Measurements from ENCODE around the gene YES1. TPM values are rescaled to one million over a fixed set of nuclear protein-coding genes. Genes with fewer than 3 reads are reported as not detected.
A peak's percentile ranks its signal among the peaks of the same experiment; 100 is the strongest.

Gene YES1
- total RNA-seq, 1 experiment from 2014 or later: 81.7 TPM

- no peak for TF ChIP-seq CTCF (IDR thresholded peaks at IDR 0.05; ENCODE audit: unreplicated experiment)
- no peak for DNase-seq (ENCODE audit: unreplicated experiment)
- BruUV-seq (replicated peaks): no TSS peak
- CTCF ChIA-PET: interaction anchor here (1.4 to 3.2 kb wide), 2 partner anchors 10 to 18 kb away, joined by 8 to 28 read pairs; no protein-coding TSS in a partner anchor
- no peak overlapping the region for H3K27ac Mint-ChIP-seq (ENCODE audit: low read depth, unreplicated experiment)
- no peaks in the 10 kb centered on the region for H3K27me3 Mint-ChIP-seq (ENCODE audit: insufficient read depth, unreplicated experiment)
- peaks cover 8% of the 10 kb centered on the region for H3K4me1 Mint-ChIP-seq (ENCODE audit: insufficient read depth, unreplicated experiment)
- no peak overlapping the region for H3K4me3 Mint-ChIP-seq (ENCODE audit: unreplicated experiment)
- H3K9me3 Mint-ChIP-seq (ENCODE audit: unreplicated experiment): no peaks in the 10 kb centered on the region
- intact Hi-C loops (cut with micrococcal nuclease): no loop called here
- POLR2A ChIA-PET: no interaction called here
- no peaks in the 10 kb centered on the region for H3K36me3 Mint-ChIP-seq (ENCODE audit: insufficient read depth, unreplicated experiment)
Observed at GRCh38 chr18:849021-849420, 37.0 kb upstream of the YES1 start.

GRCh38 chr18:848062-848861 lies 36.2 kb upstream of the YES1 start:
- Mint-ChIP-seq H3K27me3 (ENCODE audit: insufficient read depth, unreplicated experiment) (no peaks in the 10 kb centered on the region), H3K27ac (ENCODE audit: low read depth, unreplicated experiment) (no peak overlapping the region), H3K4me1 (ENCODE audit: insufficient read depth, unreplicated experiment) (peaks cover 8% of the 10 kb centered on the region), H3K9me3 (ENCODE audit: unreplicated experiment) (no peaks in the 10 kb centered on the region), H3K36me3 (ENCODE audit: insufficient read depth, unreplicated experiment) (no peaks in the 10 kb centered on the region), H3K4me3 (ENCODE audit: unreplicated experiment) (no peak overlapping the region)
- POLR2A ChIA-PET: no interaction called here
- CTCF ChIA-PET: interaction anchor here (0.7 to 3.2 kb wide), 5 partner anchors 9 to 224 kb away, joined by 3 to 28 read pairs (median 6); no protein-coding TSS in a partner anchor
- BruUV-seq (replicated peaks): no TSS peak
- intact Hi-C loops (cut with micrococcal nuclease): no loop called here
- TF ChIP-seq CTCF (IDR thresholded peaks at IDR 0.05; ENCODE audit: unreplicated experiment): no peak
- DNase-seq (ENCODE audit: unreplicated experiment): no peak

- intact Hi-C loops (cut with micrococcal nuclease): no loop called here
- Mint-ChIP-seq H3K36me3 (ENCODE audit: insufficient read depth, unreplicated experiment) (no peaks in the 10 kb centered on the region), H3K27me3 (ENCODE audit: insufficient read depth, unreplicated experiment) (no peaks in the 10 kb centered on the region), H3K4me3 (ENCODE audit: unreplicated experiment) (no peak overlapping the region), H3K9me3 (ENCODE audit: unreplicated experiment) (no peaks in the 10 kb centered on the region), H3K27ac (ENCODE audit: low read depth, unreplicated experiment) (peak overlapping the region; percentile 46), H3K4me1 (ENCODE audit: insufficient read depth, unreplicated experiment) (peaks cover 13% of the 10 kb centered on the region)
- ChIA-PET CTCF (interaction anchor here (1.2 kb wide), 1 partner anchor 103 kb away, joined by 5 read pairs; no protein-coding TSS in a partner anchor), POLR2A (no interaction called here)
- TF ChIP-seq CTCF (IDR thresholded peaks at IDR 0.05; ENCODE audit: unreplicated experiment): no peak
- no TSS peak for BruUV-seq (replicated peaks)
- peak; percentile 74 for DNase-seq (ENCODE audit: unreplicated experiment)
Observed at GRCh38 chr18:845152-845819, 33.2 kb upstream of the YES1 start.

- H3K4me1 Mint-ChIP-seq (ENCODE audit: insufficient read depth, unreplicated experiment): peaks cover 19% of the 10 kb centered on the region
- POLR2A ChIA-PET: interaction anchor here (0.6 to 1.1 kb wide), 2 partner anchors 29 to 156 kb away, joined by 3 read pairs; no protein-coding TSS in a partner anchor
- no peak overlapping the region for H3K27ac Mint-ChIP-seq (ENCODE audit: low read depth, unreplicated experiment)
- no peak overlapping the region for H3K4me3 Mint-ChIP-seq (ENCODE audit: unreplicated experiment)
- CTCF ChIA-PET: interaction anchor here (0.6 to 5.2 kb wide), 13 partner anchors 11 to 1218 kb away, joined by 3 to 121 read pairs (median 5); partner anchors contain the start of gene ENOSF1
- TF ChIP-seq CTCF (IDR thresholded peaks at IDR 0.05; ENCODE audit: unreplicated experiment): no peak
- BruUV-seq (replicated peaks): no TSS peak
- no peak for DNase-seq (ENCODE audit: unreplicated experiment)
- H3K9me3 Mint-ChIP-seq (ENCODE audit: unreplicated experiment): no peaks in the 10 kb centered on the region
- H3K27me3 Mint-ChIP-seq (ENCODE audit: insufficient read depth, unreplicated experiment): no peaks in the 10 kb centered on the region
- no peaks in the 10 kb centered on the region for H3K36me3 Mint-ChIP-seq (ENCODE audit: insufficient read depth, unreplicated experiment)
- intact Hi-C loops (cut with micrococcal nuclease): no loop called here
Observed at GRCh38 chr18:841647-842370, 29.8 kb upstream of the YES1 start.
